DOHH2 (cell line): ENCODE measurements around the gene RCE1.
A peak's percentile ranks its signal among the peaks of the same experiment; 100 is the strongest.

ENCODE experiments used
- H3F3A ChIP-seq: fragments of 200-600 bp; sonication (generic), shearing (Covaris generic); 2 replicates; pipeline ENCODE4 v1.6.0; 2016; ENCODE audit warnings: antibody characterized with exemption, mild to moderate bottlenecking; ENCODE audit not compliant: control insufficient read depth, insufficient read depth
- H3K27ac ChIP-seq: fragments of 200-600 bp; sonication (generic); 2 replicates; pipeline ENCODE4 v1.5.1; 2014; ENCODE audit warnings: low read depth, mild to moderate bottlenecking, low read length, moderate library complexity
- H3K27me3 ChIP-seq: fragments of 200-600 bp; sonication (generic); 2 replicates; pipeline ENCODE4 v1.6.1; 2014; ENCODE audit warnings: mild to moderate bottlenecking, low read length, mixed read lengths; ENCODE audit not compliant: control insufficient read depth
- H3K36me3 ChIP-seq: fragments of 200-600 bp; sonication (generic); 2 replicates; pipeline ENCODE4 v1.6.1; 2014; ENCODE audit warnings: mild to moderate bottlenecking, low read length, moderate library complexity, mixed read lengths; ENCODE audit not compliant: control insufficient read depth
- H3K4me1 ChIP-seq: fragments of 200-600 bp; sonication (generic); 2 replicates; pipeline ENCODE4 v1.6.1; 2014; ENCODE audit warnings: mild to moderate bottlenecking, low read length, mixed read lengths; ENCODE audit not compliant: control insufficient read depth
- H3K4me2 ChIP-seq: fragments of 200-600 bp; sonication (generic); 2 replicates; pipeline ENCODE4 v1.6.0; 2014; ENCODE audit warnings: mild to moderate bottlenecking, low read length, moderate library complexity
- H3K4me3 ChIP-seq: fragments of 200-600 bp; sonication (generic); 2 replicates; pipeline ENCODE4 v1.5.1; 2014; ENCODE audit warnings: mild to moderate bottlenecking, low read length, mixed read lengths
- H3K79me2 ChIP-seq: fragments of 200-600 bp; sonication (generic); 2 replicates; pipeline ENCODE4 v1.6.1; 2014; ENCODE audit warnings: mild to moderate bottlenecking, low read length, mixed read lengths; ENCODE audit not compliant: control insufficient read depth
- H3K9me2 ChIP-seq: fragments of 200-600 bp; sonication (generic); replicated peaks from 2 replicates; pipeline ENCODE4 v1.6.1; 2014; ENCODE audit warnings: mild to moderate bottlenecking, low read length, mixed read lengths; ENCODE audit not compliant: control insufficient read depth
- H3K9me3 ChIP-seq: fragments of 200-600 bp; sonication (generic); 2 replicates; pipeline ENCODE4 v1.6.1; 2014; ENCODE audit warnings: antibody characterized with exemption, low read length, mixed read lengths; ENCODE audit not compliant: control insufficient read depth, insufficient read depth
- H4K20me1 ChIP-seq: fragments of 200-600 bp; sonication (generic); 2 replicates; pipeline ENCODE4 v1.6.0; 2014; ENCODE audit warnings: low read depth, mild to moderate bottlenecking, antibody characterized with exemption, low read length, moderate library complexity; ENCODE audit not compliant: control insufficient read depth, insufficient read depth
- CTCF ChIP-seq: fragments of 200-600 bp; sonication (generic); IDR thresholded peaks from one replicate; pipeline ENCODE4 v1.5.1; 2014; ENCODE audit warnings: antibody characterized with exemption, mild to moderate bottlenecking, low read depth, low read length; ENCODE audit not compliant: poor library complexity, severe bottlenecking
- EZH2phosphoT487 ChIP-seq: fragments of 200-600 bp; sonication (generic); IDR thresholded peaks from 2 replicates; pipeline ENCODE4 v1.6.1; 2017; ENCODE audit warnings: borderline replicate concordance, mild to moderate bottlenecking, antibody characterized with exemption, low read length, moderate library complexity, mixed read lengths

Gene RCE1

GRCh38 chr11:66864924-66865697 is 21.9 kb downstream of the RCE1 start:
- Histone ChIP-seq H3K36me3 (no peaks in the 10 kb centered on the region), H3F3A (peaks cover 4% of the 10 kb centered on the region), H3K4me1 (peaks cover 55% of the 10 kb centered on the region), H3K4me3 (peak overlapping the region; percentile 42), H3K9me3 (no peaks in the 10 kb centered on the region), H3K79me2 (no peaks in the 10 kb centered on the region), H3K27ac (peak overlapping the region; percentile 30), H4K20me1 (no peaks in the 10 kb centered on the region), H3K27me3 (no peaks in the 10 kb centered on the region), H3K9me2 (no peaks in the 10 kb centered on the region), H3K4me2 (peak overlapping the region; percentile 68)
- TF ChIP-seq CTCF (peak; percentile 3), EZH2phosphoT487 (no peak)

- no peak overlapping the region for H3K4me2 ChIP-seq
- peaks cover 55% of the 10 kb centered on the region for H3K4me1 ChIP-seq
- H4K20me1 ChIP-seq = no peaks in the 10 kb centered on the region
- H3K9me3 ChIP-seq = no peaks in the 10 kb centered on the region
- no peaks in the 10 kb centered on the region for H3K36me3 ChIP-seq
- no peak overlapping the region for H3K27ac ChIP-seq
- peaks cover 4% of the 10 kb centered on the region for H3F3A ChIP-seq
- H3K79me2 ChIP-seq = no peaks in the 10 kb centered on the region
- no peaks in the 10 kb centered on the region for H3K27me3 ChIP-seq
- TF ChIP-seq CTCF (no peak), EZH2phosphoT487 (no peak)
- H3K9me2 ChIP-seq = no peaks in the 10 kb centered on the region
- H3K4me3 ChIP-seq = no peak overlapping the region
Measured at GRCh38 chr11:66866007-66866406, 22.8 kb downstream of the RCE1 start.

GRCh38 chr11:66866511-66866986 is 23.3 kb downstream of the RCE1 start:
- Histone ChIP-seq H3K9me3 (no peaks in the 10 kb centered on the region), H3K27ac (no peak overlapping the region), H3K4me1 (peaks cover 55% of the 10 kb centered on the region), H3K4me2 (peak overlapping the region; percentile 5; the same call in 1 of the 2 replicates), H3K27me3 (no peaks in the 10 kb centered on the region), H3K4me3 (no peak overlapping the region), H3F3A (peaks cover 4% of the 10 kb centered on the region), H4K20me1 (no peaks in the 10 kb centered on the region), H3K36me3 (no peaks in the 10 kb centered on the region), H3K79me2 (no peaks in the 10 kb centered on the region), H3K9me2 (no peaks in the 10 kb centered on the region)
- TF ChIP-seq EZH2phosphoT487 (no peak), CTCF (no peak)
